ENCODE data around the gene TRIM62. TPM values are rescaled to one million over a fixed set of nuclear protein-coding genes. Genes with fewer than 3 reads are reported as not detected.

Gene TRIM62
- total RNA-seq, 1 donor from 2014 or later: 10.8 TPM

DNA sequence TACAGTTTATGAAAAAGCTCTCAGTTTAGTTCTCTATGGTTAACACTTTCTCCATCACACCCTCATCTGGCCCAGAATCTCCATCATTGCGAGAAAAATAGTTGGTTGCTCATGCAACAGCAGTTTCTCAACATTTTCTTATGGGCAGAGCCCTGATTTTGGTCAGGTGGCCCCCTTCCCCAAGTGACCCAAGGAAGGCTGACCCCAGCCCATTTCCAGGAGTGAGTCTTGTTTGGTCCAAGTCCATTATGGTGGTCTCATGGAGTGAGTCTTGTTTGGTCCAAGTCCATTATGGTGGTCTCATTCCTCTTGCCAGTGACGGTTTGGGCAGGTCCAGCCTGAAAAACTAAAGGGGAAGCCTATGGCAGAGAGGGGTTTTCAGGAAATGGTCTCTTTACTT lies 1.5 kb upstream of the TRIM62 start:
- Mint-ChIP-seq H3K4me3 (ENCODE audit: unreplicated experiment) (no peak overlapping the region), H3K9me3 (ENCODE audit: unreplicated experiment) (peaks cover 5% of the 10 kb centered on the region), H3K36me3 (ENCODE audit: low read depth, unreplicated experiment) (peaks cover 8% of the 10 kb centered on the region), H3K27me3 (ENCODE audit: low read depth, unreplicated experiment) (peaks cover 7% of the 10 kb centered on the region), H3K4me1 (ENCODE audit: low read depth, unreplicated experiment) (peaks cover 10% of the 10 kb centered on the region), H3K27ac (ENCODE audit: unreplicated experiment) (no peak overlapping the region)
- H3K36me3 ChIP-seq (ENCODE audit: insufficient read depth, low read length): peaks cover 3% of the 10 kb centered on the region
- H3K27ac ChIP-seq (ENCODE audit: low read depth, low read length): no peak overlapping the region
- H3K9me3 ChIP-seq (ENCODE audit: insufficient read depth, low read depth, low read length): no peaks in the 10 kb centered on the region
- DNase-seq (ENCODE audit: low read depth) (no peak), FAIRE-seq (no peak)
- H3K4me2 ChIP-seq (ENCODE audit: low read length): no peak overlapping the region
- TF ChIP-seq EZH2 (IDR thresholded peaks at IDR 0.05; ENCODE audit: insufficient read depth, low read length): no peak
- TF ChIP-seq, protein P1, sequence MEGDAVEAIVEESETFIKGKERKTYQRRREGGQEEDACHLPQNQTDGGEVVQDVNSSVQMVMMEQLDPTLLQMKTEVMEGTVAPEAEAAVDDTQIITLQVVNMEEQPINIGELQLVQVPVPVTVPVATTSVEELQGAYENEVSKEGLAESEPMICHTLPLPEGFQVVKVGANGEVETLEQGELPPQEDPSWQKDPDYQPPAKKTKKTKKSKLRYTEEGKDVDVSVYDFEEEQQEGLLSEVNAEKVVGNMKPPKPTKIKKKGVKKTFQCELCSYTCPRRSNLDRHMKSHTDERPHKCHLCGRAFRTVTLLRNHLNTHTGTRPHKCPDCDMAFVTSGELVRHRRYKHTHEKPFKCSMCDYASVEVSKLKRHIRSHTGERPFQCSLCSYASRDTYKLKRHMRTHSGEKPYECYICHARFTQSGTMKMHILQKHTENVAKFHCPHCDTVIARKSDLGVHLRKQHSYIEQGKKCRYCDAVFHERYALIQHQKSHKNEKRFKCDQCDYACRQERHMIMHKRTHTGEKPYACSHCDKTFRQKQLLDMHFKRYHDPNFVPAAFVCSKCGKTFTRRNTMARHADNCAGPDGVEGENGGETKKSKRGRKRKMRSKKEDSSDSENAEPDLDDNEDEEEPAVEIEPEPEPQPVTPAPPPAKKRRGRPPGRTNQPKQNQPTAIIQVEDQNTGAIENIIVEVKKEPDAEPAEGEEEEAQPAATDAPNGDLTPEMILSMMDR (IDR thresholded peaks at IDR 0.05; ENCODE audit: insufficient read depth, low read depth, low read length): no peak
- H3K4me3 ChIP-seq (ENCODE audit: insufficient read depth, low read depth, low read length): no peak overlapping the region
- no peaks in the 10 kb centered on the region for H3K27me3 ChIP-seq (ENCODE audit: insufficient read depth, low read length)
- H4K20me1 ChIP-seq (ENCODE audit: insufficient read depth, low read length): peaks cover 29% of the 10 kb centered on the region
- H3K79me2 ChIP-seq (ENCODE audit: insufficient read depth, low read length): peaks cover 21% of the 10 kb centered on the region
- H3K4me1 ChIP-seq (ENCODE audit: insufficient read depth, low read length): peaks cover 21% of the 10 kb centered on the region
- no peak overlapping the region for H3K9ac ChIP-seq (ENCODE audit: low read length)
- H2AFZ ChIP-seq (ENCODE audit: low read depth, low read length): no peak overlapping the region

DNA sequence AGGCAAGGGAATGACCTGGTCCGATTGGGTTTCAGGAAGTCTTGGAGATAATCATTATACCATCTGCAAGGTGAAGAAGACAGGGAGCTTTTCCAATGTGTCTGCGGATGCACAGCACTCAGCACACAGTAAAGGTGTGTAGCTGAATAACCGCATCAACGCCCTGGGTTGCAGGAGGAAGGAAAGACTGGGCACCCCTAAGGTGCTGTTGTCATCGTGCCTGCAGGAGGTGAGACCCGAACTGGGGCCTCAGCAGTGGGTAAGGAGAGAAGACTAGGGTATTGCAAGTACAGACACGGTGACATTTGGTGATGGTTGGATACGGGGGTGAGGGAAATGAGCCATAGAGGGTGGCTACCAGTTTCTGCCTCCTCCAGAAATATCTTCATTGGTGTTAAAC lies 1.1 kb upstream of the TRIM62 start:
- Mint-ChIP-seq H3K9me3 (ENCODE audit: unreplicated experiment) (peaks cover 5% of the 10 kb centered on the region), H3K27ac (ENCODE audit: unreplicated experiment) (no peak overlapping the region), H3K36me3 (ENCODE audit: low read depth, unreplicated experiment) (peaks cover 8% of the 10 kb centered on the region), H3K27me3 (ENCODE audit: low read depth, unreplicated experiment) (peaks cover 7% of the 10 kb centered on the region), H3K4me3 (ENCODE audit: unreplicated experiment) (peak overlapping the region; percentile 83), H3K4me1 (ENCODE audit: low read depth, unreplicated experiment) (peaks cover 10% of the 10 kb centered on the region)
- Histone ChIP-seq H3K4me1 (ENCODE audit: insufficient read depth, low read length) (peaks cover 21% of the 10 kb centered on the region), H3K9ac (ENCODE audit: low read length) (no peak overlapping the region), H3K27me3 (ENCODE audit: insufficient read depth, low read length) (no peaks in the 10 kb centered on the region), H4K20me1 (ENCODE audit: insufficient read depth, low read length) (peaks cover 33% of the 10 kb centered on the region), H3K27ac (ENCODE audit: low read depth, low read length) (no peak overlapping the region), H2AFZ (ENCODE audit: low read depth, low read length) (no peak overlapping the region), H3K79me2 (ENCODE audit: insufficient read depth, low read length) (peaks cover 25% of the 10 kb centered on the region), H3K4me2 (ENCODE audit: low read length) (peak overlapping the region; percentile 100), H3K36me3 (ENCODE audit: insufficient read depth, low read length) (peaks cover 3% of the 10 kb centered on the region), H3K4me3 (ENCODE audit: insufficient read depth, low read depth, low read length) (no peak overlapping the region), H3K9me3 (ENCODE audit: insufficient read depth, low read depth, low read length) (no peaks in the 10 kb centered on the region)
- TF ChIP-seq, protein P1 (IDR thresholded peaks at IDR 0.05; ENCODE audit: insufficient read depth, low read depth, low read length): no peak
- TF ChIP-seq EZH2 (IDR thresholded peaks at IDR 0.05; ENCODE audit: insufficient read depth, low read length): no peak
- DNase-seq (ENCODE audit: low read depth) (no peak), FAIRE-seq (no peak)

DNA sequence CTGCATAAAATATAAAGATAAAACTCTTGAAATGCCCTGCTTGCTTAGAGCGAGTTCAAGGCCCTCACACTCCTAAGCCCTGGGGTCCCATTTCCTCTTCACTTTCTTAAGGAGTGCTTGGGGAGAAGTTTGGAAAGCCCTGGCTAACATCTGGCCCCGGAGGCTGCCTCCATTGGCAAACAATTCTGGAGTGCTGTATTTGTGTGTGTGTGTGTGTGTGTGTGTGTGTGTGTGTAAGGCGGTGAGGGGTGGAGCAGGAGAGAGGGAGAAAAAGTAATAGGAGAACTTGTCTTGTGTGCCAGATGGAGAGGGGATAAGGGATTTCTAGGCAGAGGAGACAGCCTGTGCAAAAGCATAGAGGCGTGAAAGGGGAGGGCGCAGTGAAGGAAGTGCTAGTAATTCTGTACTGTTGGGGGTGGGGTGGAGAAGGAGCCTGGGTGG lies 578 bp upstream of the TRIM62 start:
- Histone ChIP-seq H3K4me2 (ENCODE audit: low read length) (peak overlapping the region; percentile 100), H3K79me2 (ENCODE audit: insufficient read depth, low read length) (peaks cover 26% of the 10 kb centered on the region), H3K4me3 (ENCODE audit: insufficient read depth, low read depth, low read length) (peak overlapping the region; percentile 76), H4K20me1 (ENCODE audit: insufficient read depth, low read length) (peaks cover 34% of the 10 kb centered on the region), H3K4me1 (ENCODE audit: insufficient read depth, low read length) (peaks cover 21% of the 10 kb centered on the region), H3K9me3 (ENCODE audit: insufficient read depth, low read depth, low read length) (no peaks in the 10 kb centered on the region), H3K36me3 (ENCODE audit: insufficient read depth, low read length) (peaks cover 3% of the 10 kb centered on the region), H3K27ac (ENCODE audit: low read depth, low read length) (no peak overlapping the region), H3K9ac (ENCODE audit: low read length) (peak overlapping the region; percentile 76), H3K27me3 (ENCODE audit: insufficient read depth, low read length) (no peaks in the 10 kb centered on the region), H2AFZ (ENCODE audit: low read depth, low read length) (peak overlapping the region; percentile 72)
- no peak for TF ChIP-seq EZH2 (IDR thresholded peaks at IDR 0.05; ENCODE audit: insufficient read depth, low read length)
- TF ChIP-seq, protein P1 (IDR thresholded peaks at IDR 0.05; ENCODE audit: insufficient read depth, low read depth, low read length): no peak
- Mint-ChIP-seq H3K9me3 (ENCODE audit: unreplicated experiment) (peaks cover 5% of the 10 kb centered on the region), H3K27me3 (ENCODE audit: low read depth, unreplicated experiment) (peaks cover 7% of the 10 kb centered on the region), H3K27ac (ENCODE audit: unreplicated experiment) (peak overlapping the region; percentile 55), H3K4me1 (ENCODE audit: low read depth, unreplicated experiment) (peaks cover 10% of the 10 kb centered on the region), H3K36me3 (ENCODE audit: low read depth, unreplicated experiment) (peaks cover 8% of the 10 kb centered on the region), H3K4me3 (ENCODE audit: unreplicated experiment) (peak overlapping the region; percentile 83)
- FAIRE-seq: no peak
- peak; percentile 68 for DNase-seq (ENCODE audit: low read depth)

Measured in astrocyte (in vitro differentiated cells and primary cell).